A204.1 (cell line): ENCODE measurements around the gene NEK11.
"Not testable (repeated sequence)": the region's sequence is repeated elsewhere in the genome, so short reads cannot be mapped to it uniquely, and the experiment has no call there.

Experiments used
- FAIRE-seq: peaks from 2 replicates; lab custom pipeline; 2012; peaks lifted over from hg19 to GRCh38; lab: Jason Lieb, UNC

NEK11 gene

DNA sequence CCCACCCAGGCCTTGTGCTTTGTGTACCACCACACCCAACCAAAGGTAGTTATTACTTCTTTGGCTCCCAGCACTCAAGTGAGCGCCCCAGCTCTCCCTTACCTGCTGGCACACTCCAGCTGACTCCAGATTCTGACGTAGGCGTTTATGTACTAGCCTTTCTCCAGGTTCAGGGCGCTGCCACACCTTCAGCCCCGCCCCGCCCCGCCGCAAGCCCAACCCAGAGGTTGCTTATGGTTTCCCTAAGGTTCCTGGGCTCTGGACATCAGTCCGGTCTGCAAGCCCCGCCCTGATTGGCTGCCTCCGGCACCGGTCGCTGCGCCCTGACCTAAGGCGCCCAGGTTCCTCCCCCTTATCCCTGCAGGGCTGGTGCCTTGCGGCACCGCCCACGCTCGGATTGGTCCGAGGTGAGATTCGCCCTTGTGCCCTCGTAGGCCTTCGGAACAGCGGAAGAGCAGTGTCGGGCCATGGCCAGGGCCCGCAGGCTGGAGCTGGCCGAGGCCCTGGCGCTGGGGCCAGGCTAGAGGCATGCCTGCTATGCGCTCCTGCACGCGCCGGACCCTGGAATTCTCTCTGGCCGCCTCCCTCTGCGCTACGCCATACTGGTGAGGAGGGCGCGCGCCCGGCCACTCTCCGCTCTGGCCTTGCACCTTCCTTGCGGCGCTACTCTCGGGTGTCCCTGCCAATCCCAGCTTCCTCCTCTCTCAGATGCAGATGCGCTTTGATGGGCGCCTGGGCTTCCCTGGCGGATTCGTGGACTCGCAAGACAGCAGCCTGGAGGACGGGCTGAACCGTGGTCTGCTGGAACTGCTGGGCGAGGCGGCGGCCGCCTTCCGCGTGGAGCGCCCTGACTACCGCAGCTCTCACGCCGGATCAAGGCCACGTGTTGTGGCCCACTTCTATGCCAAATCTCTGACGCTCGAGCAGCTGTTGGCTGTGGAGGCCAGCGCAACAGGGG, 335.1 kb downstream of the NEK11 start:
- no peak for FAIRE-seq

DNA sequence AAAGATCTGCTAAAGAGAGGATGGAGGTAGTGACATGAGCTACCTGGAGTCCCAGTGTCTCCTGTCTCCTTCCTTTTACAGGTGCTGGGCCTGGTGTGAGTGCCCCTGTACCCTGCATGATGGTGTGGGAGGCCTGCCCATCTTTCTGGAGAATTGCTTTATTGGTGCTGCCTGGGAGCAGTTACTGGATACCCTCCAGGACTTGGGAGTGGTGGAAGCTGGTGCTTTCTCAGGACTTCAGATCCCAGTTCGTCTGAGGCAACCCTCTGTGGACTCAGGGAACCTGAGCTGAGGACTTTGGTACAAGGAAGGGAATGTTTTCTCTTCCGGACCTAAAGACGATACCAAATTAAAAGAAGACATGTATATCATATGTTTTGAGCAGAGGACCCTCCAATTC, 336.6 kb downstream of the NEK11 start:
- FAIRE-seq: no peak

DNA sequence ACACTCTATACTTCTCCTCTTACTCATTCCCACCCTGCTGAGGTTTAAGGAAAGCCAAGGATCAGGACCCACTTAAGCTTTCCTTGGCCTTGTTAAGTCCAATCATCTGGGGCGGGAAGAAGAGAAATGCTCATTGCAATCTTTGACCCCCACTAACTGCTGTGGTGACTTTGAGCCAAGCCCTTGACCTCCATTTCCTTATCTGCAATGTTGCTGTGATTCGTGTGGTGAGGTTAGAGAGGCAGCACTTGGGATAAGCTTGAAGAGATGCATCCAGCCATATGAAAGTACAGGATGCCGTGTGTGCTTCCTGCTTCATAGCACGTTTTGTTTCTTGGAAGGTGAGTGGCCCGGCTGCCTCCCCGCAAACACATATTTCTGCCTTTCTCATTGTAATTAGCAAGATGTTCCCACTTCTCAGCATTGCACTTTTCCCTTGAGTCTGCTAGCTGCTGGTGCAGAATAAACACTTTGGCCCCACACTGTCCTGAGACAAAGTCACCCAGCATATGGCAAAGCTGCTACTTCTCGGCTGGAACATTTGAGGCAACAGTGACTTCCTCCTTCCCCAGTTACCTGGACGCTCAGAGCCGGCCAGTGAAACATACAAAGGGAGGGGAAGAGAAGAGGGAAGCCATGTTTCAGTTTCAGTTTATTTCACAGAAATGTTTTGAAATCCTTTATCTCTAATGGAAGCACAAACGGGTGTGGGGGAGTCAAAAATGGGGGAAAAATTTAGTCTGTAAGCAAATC, 344.4 kb downstream of the NEK11 start:
- no peak for FAIRE-seq

DNA sequence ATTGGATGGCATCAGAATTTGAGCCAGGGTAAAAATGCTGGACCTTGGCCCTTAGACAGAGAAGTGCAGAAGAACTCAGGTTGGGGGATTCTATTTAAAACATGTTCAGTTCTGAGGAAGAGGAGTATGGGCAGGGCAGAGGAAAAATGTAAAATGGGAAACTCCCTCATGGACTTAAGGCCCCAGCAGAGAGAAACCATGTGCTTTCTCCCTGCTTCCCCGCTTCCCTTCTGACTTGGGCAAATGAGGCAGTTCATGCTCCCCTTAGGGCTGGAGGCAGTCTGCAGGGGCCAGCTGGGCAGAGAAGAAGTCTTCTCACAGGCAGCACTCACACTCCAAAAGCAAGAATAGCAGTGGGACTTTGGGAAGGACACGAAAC, 345.0 kb downstream of the NEK11 start:
- no peak for FAIRE-seq

DNA sequence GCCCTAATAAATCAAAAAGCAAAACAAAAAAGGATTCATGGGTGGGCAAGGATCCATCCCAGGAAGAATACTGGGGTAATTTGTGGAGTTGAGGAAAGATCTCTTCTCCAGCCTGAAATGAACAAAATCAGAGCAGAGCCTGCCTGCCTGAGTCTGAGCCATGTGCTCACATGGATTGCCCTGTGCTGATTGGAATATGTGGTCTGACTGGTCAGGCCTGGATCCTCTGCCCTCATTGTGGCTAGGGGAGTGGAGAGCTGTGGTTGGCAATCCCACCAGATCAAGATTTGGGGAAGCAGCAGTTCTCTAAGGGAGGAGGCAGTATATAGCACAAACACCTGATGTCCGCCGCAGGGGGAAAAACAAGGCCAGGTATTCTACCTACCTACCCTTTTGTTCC, 348.1 kb downstream of the NEK11 start:
- no peak for FAIRE-seq

DNA sequence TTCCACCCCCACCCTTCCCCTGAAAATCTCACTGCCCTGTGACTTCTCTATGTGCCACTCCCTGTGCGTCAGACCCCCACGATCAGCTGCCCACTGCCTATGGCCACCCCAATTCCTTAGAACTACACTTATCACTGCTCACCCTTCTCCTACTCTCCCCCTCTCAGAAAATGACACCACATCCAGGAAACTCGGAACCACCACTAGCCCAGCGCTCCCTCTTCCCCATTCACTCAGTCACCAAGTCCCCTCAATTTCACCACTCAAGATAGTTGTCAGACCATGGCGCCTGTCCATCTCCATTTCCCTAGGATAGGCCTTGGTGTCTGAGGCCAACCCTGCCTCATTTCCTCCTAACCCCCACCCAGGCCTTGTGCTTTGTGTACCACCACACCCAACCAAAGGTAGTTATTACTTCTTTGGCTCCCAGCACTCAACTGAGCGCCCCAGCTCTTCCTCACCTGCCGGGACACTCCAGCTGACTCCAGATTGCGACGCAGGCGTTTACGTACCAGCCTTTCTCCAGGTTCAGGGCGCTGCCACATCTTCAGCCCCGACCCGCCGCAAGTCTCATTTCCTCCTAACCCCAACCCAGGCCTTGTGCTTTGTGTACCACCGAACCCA, 354.3 kb downstream of the NEK11 start:
- FAIRE-seq: not testable (repeated sequence)

DNA sequence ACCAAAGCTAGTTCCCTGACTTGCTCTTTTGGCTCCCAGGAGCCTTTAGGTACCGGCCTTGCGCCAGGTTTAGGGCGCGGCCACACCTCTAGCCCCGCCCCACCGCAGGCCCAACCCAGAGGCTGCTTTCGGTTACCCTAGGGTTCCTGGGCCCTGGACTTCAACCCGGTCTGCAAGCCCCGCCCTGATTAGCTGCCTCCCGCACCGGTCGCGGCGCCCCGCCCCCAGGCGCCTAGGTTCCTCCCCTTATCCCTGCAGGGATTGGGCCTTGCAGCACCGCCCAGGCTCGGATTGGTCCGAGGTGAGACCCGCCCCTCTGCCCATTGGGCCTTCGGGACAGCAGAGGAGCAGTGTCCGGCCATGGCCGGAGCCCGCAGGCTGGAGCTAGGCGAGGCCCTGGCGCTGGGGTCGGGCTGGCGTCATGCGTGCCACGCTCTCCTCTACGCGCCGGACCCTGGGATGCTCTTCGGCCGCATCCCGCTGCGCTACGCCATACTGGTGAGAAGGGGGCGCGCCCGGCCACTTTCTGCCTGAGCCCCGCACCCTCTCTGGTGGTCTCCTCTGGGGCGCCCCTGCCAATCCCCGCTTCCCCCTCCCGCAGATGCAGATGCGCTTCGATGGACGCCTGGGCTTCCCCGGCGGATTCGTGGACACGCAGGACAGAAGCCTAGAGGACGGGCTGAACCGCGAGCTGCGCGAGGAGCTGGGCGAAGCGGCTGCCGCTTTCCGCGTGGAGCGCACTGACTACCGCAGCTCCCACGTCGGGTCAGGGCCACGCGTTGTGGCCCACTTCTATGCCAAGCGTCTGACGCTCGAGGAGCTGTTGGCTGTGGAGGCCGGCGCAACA, 355.0 kb downstream of the NEK11 start, which contains the start of gene NUDT16:
TSS of gene NUDT16 (plus strand) at position 330 of the 847 bp plus-strand sequence. CDS start at position 361, 31 bp downstream.
- FAIRE-seq: peak; percentile 99

DNA sequence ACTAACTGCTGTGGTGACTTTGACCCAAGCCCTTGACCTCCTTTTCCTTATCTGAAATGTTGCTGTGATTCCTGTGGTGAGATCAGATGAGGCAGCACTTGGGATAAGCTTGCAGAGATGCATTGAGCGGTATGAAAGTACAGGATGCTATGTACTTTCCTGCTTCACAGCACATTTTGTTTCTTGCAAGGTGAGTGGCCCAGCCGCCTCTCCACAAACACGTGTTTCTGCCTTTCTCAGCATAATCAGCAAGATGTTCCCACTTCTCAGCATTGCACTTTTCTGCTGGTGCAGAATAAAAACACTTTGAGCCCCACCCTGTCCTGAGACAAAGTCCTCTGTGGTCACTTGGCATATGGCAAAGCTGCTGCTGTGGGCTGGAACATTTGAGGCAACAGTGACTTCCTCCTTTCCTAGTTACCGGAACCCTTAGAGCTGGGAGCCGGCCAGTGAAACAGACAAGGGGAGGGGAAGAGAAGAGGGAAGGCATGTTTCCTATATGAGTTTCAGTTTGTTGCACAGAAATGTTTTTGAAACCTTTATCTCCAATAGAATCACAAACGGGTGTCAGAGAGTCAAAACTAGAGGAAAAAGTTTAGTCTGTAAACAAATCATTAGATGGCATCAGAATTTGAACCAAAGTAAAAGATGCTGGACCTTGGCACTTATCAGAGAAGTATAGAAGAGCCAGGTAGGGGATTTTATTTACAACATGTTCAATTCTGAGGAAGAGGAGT, 359.9 kb downstream of the NEK11 start:
- FAIRE-seq: no peak

DNA sequence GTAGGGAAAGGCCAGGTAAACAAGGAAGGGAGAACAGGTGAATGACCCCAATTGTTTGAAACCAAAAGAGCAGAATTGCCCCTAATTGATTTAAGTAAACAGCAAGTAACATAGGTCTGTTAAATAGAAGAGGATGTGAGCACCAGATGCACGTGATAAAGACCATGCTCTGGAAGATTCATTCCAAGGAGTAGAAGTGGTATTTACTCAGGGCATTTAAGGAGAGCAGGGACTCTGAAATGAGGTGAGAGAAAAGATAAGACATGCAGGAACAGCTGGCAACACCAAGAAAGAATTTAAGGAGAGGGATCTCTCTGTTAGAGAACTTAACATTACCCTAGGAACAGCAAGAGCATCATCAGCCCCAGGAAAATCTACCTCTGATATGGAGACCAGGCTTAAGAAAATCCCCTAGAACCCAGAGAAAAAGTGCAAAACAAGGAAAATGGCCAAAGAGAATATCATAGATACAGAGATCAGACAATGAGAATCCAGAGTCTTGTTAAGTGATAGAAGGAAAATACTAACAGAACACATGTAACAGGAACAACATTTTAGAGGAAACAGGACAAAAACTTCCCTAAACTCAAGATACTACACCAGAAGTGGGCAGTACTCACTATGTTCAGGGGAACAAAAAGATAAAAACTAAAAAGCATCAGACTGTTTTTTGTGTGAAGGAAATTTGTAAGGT, 361.3 kb downstream of the NEK11 start:
- FAIRE-seq: no peak

DNA sequence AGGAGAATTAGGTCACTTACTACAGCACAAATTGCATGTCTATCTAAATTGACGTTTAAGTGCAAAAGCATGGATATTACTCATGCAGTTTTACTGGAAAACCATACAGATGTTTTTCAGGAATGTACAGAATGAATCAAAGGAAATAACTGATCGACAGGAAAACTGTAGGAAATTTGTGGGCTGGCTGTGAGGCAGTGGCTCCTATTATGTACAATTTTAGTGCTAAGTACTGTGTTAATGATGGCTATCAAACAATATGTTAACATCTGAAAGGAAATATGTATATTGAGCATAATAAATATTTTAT, 361.8 kb downstream of the NEK11 start:
- no peak for FAIRE-seq

DNA sequence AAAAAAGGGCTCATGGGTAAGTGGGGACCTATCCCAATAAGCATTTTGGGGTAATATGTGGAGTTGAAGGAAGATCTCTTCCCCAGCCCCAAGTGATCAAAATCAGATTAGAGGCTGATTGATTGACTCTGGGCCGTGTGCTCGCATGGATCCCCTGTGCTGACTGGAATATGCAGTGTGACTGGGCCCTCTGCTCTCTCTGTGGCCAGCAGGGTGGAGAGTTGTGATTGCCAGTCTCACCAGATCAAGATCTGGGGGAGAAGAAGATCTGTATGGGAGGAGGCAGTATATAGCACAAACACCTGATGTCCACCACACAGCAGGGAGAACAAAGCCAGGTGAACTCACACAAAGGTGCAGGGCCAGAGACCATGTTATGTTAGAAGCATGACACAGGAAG, 363.7 kb downstream of the NEK11 start:
- no peak for FAIRE-seq

DNA sequence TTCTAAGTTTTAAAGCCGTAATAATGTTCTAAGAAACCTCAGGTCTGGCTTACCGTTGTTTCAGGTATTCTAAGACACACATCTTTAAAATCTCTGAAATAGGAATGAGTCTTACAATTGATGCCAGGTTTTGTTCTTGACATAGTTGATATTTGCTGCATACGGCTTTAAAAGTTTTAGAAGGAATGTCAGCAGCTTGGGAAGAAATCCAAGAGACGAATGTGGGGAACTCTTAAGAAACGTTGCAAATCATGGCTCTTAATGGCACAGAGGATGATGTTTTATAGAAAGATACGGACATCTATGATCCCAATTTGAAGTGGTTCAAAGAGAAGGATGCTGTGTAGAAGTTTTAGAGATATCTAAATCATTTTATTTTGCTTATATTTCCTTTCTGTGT, 366.4 kb downstream of the NEK11 start:
- no peak for FAIRE-seq

DNA sequence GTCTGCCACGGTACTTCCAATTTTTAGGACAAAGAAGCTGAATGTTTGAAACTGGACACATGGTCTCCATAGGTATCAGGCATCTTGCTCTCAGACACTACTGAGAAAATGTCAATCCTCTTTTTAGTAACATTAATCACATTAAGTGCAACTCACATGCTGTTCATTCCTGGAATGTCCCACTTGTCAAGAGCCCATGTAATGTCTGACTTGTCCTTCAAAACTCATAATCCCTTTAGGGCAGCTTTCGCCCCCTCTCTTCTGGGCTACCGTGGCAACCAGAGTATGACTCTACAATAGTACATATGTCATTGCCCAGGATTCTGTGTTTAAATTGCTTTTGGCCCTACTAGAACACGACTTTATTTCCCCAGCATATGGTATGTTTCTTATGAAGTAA, 367.2 kb downstream of the NEK11 start:
- no peak for FAIRE-seq

DNA sequence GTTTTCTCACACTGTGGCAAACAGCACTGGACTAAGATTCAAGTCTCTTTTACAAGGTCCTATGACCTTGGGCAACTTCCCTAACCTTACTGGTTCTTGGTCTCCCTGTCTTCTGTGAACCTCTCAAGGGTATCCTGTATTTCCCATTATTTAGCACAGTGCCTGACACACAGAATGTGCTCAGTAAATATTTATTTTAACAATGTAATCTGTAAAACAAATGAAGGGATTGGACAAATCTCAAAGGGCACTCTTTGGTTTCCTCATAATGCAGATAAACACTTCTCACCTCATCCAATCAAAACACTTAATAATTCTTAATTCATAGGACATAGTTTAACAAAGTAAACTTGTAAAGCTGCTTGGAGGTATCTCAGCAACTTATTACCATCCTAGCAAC, 367.7 kb downstream of the NEK11 start:
- no peak for FAIRE-seq

DNA sequence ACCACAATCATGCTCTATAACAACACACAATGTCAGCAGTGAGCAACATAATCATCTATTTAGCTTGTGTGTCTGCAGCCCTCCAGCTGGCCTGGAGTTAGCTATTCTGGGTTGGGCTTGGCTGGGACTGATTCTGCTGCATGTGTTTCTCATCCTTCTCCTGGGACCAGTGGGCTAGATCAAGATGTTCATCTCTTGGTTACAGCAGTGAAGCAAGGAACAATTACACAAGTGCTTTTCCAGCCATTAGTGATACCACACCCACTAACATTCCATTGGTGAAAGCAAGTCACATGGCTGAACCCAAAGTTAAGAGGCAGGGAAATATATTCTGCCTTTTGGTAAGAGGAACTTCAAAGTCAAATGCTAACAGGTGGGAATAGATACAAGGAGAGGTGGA, 369.5 kb downstream of the NEK11 start:
- no peak for FAIRE-seq

DNA sequence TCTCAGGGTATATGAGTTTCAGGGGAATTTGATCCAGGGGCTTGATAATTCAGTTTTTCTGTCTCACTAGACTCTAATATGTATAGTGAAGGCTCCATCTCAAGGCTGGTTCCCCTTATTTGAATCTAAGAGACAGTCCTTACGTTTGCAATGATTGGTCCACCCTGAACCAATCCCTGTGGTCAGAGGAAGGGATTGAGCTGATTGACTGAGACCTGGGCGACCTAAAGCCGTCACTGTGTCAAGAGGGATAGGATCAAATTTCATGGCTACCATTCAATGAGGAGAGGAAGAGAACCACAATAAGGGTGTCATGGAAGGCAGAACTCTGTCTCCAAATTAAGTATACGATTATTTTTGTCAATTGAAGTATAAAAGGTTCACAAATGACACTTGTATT, 371.2 kb downstream of the NEK11 start:
- no peak for FAIRE-seq
